GM12865 (cell line): ENCODE measurements around the gene DIS3.
"Not testable (repeated sequence)": the region's sequence is repeated elsewhere in the genome, so short reads cannot be mapped to it uniquely, and the experiment has no call there.

Source experiments
- DNase-seq: peaks from one replicate; pipeline ENCODE4 v3.0.0; 2010; ENCODE audit warnings: low read depth
- H3K4me3 ChIP-seq: 2 replicates; pipeline ENCODE4 v1.5.1; 2011; ENCODE audit warnings: mild to moderate bottlenecking, low read depth, low read length, control low read depth
- TF ChIP-seq, protein P1 (sequence below): IDR thresholded peaks from 2 replicates; pipeline ENCODE4 v1.5.1; 2011; ENCODE audit warnings: low read length, control low read depth, low read depth, inconsistent platforms; ENCODE audit not compliant: insufficient read depth; ENCODE audit errors: missing control alignments

The DIS3 gene

DNA sequence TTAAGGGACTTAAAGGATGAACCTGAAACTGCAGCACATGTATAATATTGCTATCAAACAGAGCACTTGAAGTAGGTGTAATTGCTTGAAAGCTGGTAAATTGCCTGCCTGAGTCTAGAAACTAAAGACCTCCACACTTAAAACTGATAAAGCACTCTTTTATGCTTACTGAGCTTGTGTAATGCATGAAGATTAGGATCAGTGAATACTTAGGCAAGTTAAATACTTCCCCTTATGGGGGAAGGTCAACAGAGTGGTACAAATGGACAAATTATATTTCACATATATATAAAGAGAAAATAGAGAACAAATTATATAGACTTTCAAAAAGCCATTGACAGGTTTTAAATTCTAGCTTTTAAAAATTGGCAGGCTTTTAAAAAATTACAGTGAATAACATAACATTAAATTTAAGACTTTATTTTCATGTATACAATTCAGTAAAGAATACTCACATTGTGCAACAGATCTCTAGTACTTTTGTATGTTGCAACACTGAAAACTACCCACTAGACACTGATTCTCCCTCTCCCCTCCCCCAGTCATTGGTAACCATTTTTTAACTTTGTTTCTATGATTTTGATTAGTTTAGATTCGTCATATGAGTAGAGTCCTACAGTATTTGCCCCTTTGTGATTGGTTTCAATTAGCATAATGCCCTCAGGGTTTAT is 24.1 kb upstream of the DIS3 start:
- TF ChIP-seq, protein P1, sequence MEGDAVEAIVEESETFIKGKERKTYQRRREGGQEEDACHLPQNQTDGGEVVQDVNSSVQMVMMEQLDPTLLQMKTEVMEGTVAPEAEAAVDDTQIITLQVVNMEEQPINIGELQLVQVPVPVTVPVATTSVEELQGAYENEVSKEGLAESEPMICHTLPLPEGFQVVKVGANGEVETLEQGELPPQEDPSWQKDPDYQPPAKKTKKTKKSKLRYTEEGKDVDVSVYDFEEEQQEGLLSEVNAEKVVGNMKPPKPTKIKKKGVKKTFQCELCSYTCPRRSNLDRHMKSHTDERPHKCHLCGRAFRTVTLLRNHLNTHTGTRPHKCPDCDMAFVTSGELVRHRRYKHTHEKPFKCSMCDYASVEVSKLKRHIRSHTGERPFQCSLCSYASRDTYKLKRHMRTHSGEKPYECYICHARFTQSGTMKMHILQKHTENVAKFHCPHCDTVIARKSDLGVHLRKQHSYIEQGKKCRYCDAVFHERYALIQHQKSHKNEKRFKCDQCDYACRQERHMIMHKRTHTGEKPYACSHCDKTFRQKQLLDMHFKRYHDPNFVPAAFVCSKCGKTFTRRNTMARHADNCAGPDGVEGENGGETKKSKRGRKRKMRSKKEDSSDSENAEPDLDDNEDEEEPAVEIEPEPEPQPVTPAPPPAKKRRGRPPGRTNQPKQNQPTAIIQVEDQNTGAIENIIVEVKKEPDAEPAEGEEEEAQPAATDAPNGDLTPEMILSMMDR: no peak
- no peak overlapping the region for H3K4me3 ChIP-seq
- no peak for DNase-seq

DNA sequence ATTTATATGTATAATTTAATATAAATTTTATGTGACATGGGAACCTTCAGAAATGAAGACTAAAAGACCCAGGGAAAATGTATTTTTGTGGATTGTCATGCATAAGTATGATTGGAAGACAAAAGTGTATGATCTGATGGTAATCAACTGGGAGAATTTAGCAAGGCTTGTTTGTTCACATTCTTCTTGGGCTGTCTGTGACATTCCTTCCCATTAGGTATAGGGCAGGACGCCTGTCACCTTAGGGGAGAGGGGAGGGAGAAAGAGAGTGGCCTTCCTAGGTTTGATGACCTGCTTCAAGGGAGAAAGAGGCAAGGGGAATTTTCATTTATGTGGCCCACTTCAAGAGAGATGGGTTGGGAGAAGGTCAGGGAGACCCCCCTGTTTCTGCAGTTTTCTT is 22.6 kb upstream of the DIS3 start:
- TF ChIP-seq, protein P1: no peak
- DNase-seq: no peak
- no peak overlapping the region for H3K4me3 ChIP-seq

DNA sequence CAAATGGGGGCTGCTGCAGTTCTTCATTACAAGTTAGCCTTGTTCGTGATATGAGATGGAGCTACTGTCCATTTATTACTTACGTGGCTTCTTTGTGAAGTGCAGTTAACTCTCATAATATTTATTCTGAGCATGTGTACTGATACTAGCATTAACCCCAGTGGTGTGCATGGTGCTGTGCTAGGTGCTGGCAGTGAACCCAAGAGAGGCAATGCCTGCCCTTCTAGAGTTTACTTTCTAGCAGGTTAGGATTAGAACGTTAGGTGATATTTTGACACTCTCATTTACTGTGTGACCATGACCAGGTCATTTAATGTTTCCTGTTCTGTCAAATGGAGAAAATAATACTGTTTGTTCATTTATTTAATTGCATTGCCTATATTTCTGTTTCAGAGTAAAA is 17.1 kb upstream of the DIS3 start:
- H3K4me3 ChIP-seq: no peak overlapping the region
- TF ChIP-seq, protein P1: no peak
- no peak for DNase-seq

DNA sequence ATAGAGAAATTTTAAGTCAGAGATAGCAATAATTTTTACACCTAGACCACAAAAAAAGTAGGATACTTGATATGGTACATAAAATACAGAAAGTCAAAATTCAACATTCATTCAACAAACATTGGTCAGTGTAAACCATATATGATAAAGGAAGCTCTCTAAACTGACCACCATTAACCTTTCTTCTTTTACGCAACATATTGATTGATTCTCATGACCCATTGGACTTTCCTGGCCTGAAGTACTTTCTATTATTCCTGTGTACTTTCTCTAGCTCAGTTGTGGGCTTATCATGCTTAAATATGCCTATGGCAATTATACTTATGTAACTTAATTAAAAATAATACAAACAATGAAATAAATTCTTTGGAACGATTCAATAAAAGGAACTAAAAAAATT is 10.9 kb upstream of the DIS3 start:
- no peak for DNase-seq
- H3K4me3 ChIP-seq: no peak overlapping the region
- TF ChIP-seq, protein P1: no peak

DNA sequence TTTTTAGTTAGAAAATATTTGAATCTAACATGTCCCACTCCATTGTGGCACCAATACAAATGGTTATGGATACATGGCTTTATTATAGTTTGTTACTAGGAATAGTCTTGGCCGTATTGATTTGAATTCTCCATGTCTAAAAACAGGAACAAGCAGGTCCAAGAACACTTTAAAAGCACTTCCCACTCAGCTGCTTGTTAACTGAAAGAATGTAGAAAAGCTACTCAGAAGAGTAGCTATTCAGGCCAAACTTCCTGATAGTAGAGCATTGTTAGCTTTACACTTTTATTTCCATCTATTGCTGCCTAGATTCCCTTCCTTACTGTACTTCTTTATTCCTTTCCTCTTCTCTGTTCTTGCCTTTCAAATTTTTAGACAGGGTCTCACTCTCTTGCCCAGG is 7.1 kb upstream of the DIS3 start:
- no peak overlapping the region for H3K4me3 ChIP-seq
- DNase-seq: no peak
- TF ChIP-seq, protein P1: no peak

DNA sequence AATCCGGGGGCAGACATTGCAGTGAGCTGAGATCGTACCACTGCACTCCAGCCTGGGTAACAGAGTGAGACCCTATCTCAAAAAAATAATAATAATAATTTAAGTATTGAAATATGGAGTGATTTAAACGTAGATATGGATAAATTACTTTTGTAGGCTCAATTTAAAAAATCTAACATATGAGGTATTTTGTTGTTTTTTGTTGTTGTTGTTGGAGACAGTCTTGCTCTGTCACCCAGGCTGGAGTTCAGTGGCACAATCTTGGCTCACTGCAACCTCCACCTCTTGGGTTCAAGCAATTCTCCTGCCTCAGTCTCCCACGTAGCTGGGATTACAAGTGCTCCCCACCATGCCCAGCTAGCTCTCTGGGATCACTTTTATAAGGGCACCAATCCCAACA is 3.0 kb upstream of the DIS3 start:
- not testable (repeated sequence) for H3K4me3 ChIP-seq, DNase-seq

DNA sequence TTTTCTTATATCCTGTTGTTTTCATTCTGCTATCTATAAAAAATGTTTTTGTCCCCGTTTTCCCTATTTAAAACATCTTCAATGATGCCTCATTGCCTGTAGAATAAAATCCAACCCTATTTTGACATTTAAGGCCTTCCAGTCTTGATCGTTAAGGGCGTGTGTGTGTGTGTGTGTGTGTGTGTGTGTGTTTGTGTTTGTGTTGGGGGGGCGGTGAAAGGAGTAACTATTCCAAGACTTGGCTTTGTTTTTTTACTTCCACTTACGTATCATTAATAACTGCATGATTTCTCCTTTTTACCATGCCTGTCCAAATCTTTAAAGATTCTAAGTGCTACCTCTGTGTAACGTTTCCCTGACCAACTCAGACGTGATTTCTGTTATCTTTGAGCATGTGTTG is 1.0 kb upstream of the DIS3 start:
- TF ChIP-seq, protein P1: no peak
- peak; percentile 6 for DNase-seq
- H3K4me3 ChIP-seq: peak overlapping the region; percentile 100
